ENCODE measurements around the gene SMIM30. TPM values are rescaled to one million over a fixed set of nuclear protein-coding genes. Genes with fewer than 3 reads are reported as not detected.

SMIM30 gene
- total RNA-seq, 2 donors from 2014 or later, result 36.2 to 45.8 TPM

DNA sequence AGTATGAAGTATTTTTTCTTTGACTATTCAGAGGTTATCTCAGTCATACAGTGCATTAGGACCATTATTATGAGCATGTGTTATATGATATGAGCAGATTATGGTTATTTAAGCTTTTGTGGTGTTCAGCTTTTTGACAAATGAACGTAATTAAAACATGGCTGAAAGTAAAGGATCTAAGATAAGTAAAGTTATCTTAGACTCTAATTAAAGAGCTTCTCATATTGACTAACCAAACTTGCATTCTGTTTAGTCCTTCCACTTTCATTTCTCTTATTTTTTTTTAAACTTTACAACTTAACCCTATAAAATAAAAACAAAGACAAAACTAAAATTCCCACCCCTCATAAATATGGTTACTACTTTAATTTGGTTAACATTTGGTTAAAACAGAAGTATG, 24.8 kb downstream of the SMIM30 start:
- 100% methylated on average over 1 of the region's 1 CpG; no CpG with 5 or more reads in 1 of the 2 experiments for WGBS, 2 experiments (ENCODE audit: insufficient coverage in 1 of 2, insufficient read length in 1 of 2)
- H3K4me1 ChIP-seq (ENCODE audit: control insufficient read depth, insufficient read depth, low read length), result no peaks in the 10 kb centered on the region
- no peaks in the 10 kb centered on the region for H3K9me3 ChIP-seq (ENCODE audit: control insufficient read depth, low read length)
- DNase-seq, result no peak
- Mint-ChIP-seq H3K9me3 (no peaks in the 10 kb centered on the region), H3K27ac (no peak overlapping the region), H3K4me1 (no peaks in the 10 kb centered on the region), H3K36me3 (ENCODE audit: low read depth) (no peaks in the 10 kb centered on the region), H3K27me3 (ENCODE audit: insufficient read depth) (peaks cover 31% of the 10 kb centered on the region), H3K4me3 (no peak overlapping the region)
- H3K27me3 ChIP-seq (ENCODE audit: control insufficient read depth, insufficient read depth, low read length, poor library complexity, severe bottlenecking), result peaks cover 26% of the 10 kb centered on the region
- no peak overlapping the region for H3K27ac ChIP-seq (ENCODE audit: low read depth, low read length)
- no peak overlapping the region for H3K4me3 ChIP-seq (ENCODE audit: low read length)
- TF ChIP-seq, protein P1, sequence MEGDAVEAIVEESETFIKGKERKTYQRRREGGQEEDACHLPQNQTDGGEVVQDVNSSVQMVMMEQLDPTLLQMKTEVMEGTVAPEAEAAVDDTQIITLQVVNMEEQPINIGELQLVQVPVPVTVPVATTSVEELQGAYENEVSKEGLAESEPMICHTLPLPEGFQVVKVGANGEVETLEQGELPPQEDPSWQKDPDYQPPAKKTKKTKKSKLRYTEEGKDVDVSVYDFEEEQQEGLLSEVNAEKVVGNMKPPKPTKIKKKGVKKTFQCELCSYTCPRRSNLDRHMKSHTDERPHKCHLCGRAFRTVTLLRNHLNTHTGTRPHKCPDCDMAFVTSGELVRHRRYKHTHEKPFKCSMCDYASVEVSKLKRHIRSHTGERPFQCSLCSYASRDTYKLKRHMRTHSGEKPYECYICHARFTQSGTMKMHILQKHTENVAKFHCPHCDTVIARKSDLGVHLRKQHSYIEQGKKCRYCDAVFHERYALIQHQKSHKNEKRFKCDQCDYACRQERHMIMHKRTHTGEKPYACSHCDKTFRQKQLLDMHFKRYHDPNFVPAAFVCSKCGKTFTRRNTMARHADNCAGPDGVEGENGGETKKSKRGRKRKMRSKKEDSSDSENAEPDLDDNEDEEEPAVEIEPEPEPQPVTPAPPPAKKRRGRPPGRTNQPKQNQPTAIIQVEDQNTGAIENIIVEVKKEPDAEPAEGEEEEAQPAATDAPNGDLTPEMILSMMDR (conservative IDR thresholded peaks at IDR 0.05), result no peak
- no peaks in the 10 kb centered on the region for H3K36me3 ChIP-seq (ENCODE audit: control insufficient read depth, insufficient read depth, low read length)
- no peak overlapping the region for H3K9ac ChIP-seq (ENCODE audit: extremely low read depth, low read length, poor library complexity, severe bottlenecking)

DNA sequence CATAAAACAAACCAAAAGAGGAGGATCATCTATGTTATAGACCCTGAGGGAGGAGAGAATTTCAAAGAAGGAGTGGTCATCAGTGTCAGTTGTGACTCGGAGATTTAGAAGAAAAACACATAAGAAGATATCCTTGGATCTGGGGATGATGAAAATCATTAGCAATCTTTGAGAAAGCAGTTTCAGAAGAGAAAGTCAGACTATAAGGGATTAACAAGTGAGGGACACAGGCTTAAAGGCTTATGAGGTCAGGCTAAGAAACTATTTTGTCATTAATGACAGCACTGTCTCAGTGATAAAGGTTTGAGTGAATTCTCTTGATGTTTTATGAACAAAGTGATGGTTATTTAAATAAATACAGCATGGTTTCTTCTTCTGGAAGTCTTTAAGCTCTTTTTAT, 25.6 kb downstream of the SMIM30 start:
- TF ChIP-seq, protein P1 (conservative IDR thresholded peaks at IDR 0.05), result no peak
- Histone ChIP-seq H3K9me3 (ENCODE audit: control insufficient read depth, low read length) (no peaks in the 10 kb centered on the region), H3K4me3 (ENCODE audit: low read length) (no peak overlapping the region), H3K27me3 (ENCODE audit: control insufficient read depth, insufficient read depth, low read length, poor library complexity, severe bottlenecking) (peaks cover 26% of the 10 kb centered on the region), H3K4me1 (ENCODE audit: control insufficient read depth, insufficient read depth, low read length) (no peaks in the 10 kb centered on the region), H3K9ac (ENCODE audit: extremely low read depth, low read length, poor library complexity, severe bottlenecking) (no peak overlapping the region), H3K27ac (ENCODE audit: low read depth, low read length) (no peak overlapping the region), H3K36me3 (ENCODE audit: control insufficient read depth, insufficient read depth, low read length) (no peaks in the 10 kb centered on the region)
- Mint-ChIP-seq H3K36me3 (ENCODE audit: low read depth) (no peaks in the 10 kb centered on the region), H3K4me1 (no peaks in the 10 kb centered on the region), H3K27ac (no peak overlapping the region), H3K9me3 (no peaks in the 10 kb centered on the region), H3K27me3 (ENCODE audit: insufficient read depth) (peaks cover 36% of the 10 kb centered on the region), H3K4me3 (no peak overlapping the region)
- no peak for DNase-seq
- WGBS, 2 experiments (ENCODE audit: insufficient coverage in 1 of 2, insufficient read length in 1 of 2), result 88% methylated on average over 1 of the region's 1 CpG

DNA sequence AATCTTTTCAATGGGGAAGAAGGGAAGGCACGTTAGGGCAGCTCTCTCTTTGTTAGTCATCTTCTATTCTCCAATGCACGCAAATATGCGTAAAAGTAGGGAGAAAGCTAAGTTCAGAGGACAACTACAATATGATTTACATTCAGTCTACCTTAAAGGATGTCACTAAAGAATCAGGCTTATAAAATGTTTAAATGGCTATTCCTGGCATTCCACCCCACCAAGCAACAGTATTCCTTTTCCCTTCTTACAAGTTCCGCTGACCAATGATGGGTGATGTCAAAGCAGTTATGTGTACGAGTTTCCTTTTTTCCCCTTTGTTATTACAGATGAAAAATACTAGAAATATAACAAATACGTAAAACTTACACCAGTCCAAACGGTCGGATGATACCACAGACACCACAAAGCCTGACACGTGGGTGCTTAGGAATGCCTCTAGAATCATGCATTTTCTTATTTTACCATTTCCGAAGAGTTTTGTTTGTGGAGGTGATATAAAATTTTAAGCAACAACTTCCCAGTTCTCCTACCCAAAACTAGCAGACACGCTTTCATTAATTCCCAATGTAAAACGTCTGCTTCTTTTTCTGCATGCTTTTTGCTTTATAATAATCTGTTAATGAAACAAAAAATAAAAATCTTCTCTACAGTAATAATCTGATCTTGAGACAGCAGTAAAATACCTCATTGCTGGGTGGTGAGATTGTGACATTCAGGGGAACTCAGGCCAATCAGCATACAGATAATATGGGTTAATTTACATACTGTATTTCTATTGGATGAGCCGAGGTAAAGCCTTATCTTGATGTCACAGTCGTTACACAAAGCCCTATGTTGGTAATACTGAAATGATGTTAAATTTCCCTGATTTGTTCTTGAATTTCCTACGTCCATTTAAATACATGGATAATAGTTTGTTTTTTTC, 31.0 kb downstream of the SMIM30 start:
- H3K4me1 Mint-ChIP-seq, result peaks cover 1% of the 10 kb centered on the region
- H3K4me3 ChIP-seq (ENCODE audit: low read length), result peak overlapping the region; percentile 81
- H3K27ac Mint-ChIP-seq, result no peak overlapping the region
- WGBS, 2 experiments (ENCODE audit: insufficient coverage in 1 of 2, insufficient read length in 1 of 2), result 77 to 82% methylated on average over 6 to 9 of the region's 15 CpGs
- H3K36me3 Mint-ChIP-seq (ENCODE audit: low read depth), result no peaks in the 10 kb centered on the region
- H3K9me3 ChIP-seq (ENCODE audit: control insufficient read depth, low read length), result no peaks in the 10 kb centered on the region
- peak overlapping the region; percentile 63 for H3K4me3 Mint-ChIP-seq
- TF ChIP-seq, protein P1 (conservative IDR thresholded peaks at IDR 0.05), result no peak
- peaks cover 28% of the 10 kb centered on the region for H3K27me3 ChIP-seq (ENCODE audit: control insufficient read depth, insufficient read depth, low read length, poor library complexity, severe bottlenecking)
- no peak overlapping the region for H3K27ac ChIP-seq (ENCODE audit: low read depth, low read length)
- no peak for DNase-seq
- H3K4me1 ChIP-seq (ENCODE audit: control insufficient read depth, insufficient read depth, low read length), result no peaks in the 10 kb centered on the region
- H3K27me3 Mint-ChIP-seq (ENCODE audit: insufficient read depth), result peaks cover 54% of the 10 kb centered on the region
- no peaks in the 10 kb centered on the region for H3K9me3 Mint-ChIP-seq
- H3K9ac ChIP-seq (ENCODE audit: extremely low read depth, low read length, poor library complexity, severe bottlenecking), result no peak overlapping the region
- no peaks in the 10 kb centered on the region for H3K36me3 ChIP-seq (ENCODE audit: control insufficient read depth, insufficient read depth, low read length)

All from endodermal cell (in vitro differentiated cells).